ENCODE data around the gene KLHL8. TPM values are rescaled to one million over a fixed set of nuclear protein-coding genes. Genes with fewer than 3 reads are reported as not detected.
"Not testable (repeated sequence)": the region's sequence is repeated elsewhere in the genome, so short reads cannot be mapped to it uniquely, and the experiment has no call there.

Gene KLHL8
- total RNA-seq, 4 donors from 2014 or later = 6.9 to 12.4 (median 11.3) TPM

GRCh38 chr4:87219632-87220093 is 755 bp downstream of the KLHL8 start:
- peaks cover 0 to 6% (median 2%) of the 10 kb centered on the region in 4 donors for H3K4me1 ChIP-seq
- H3K27ac ChIP-seq = peak overlapping the region; percentile 88 to 96 (median 92)
- TF ChIP-seq CTCF (IDR thresholded peaks at IDR 0.05) (peak in 3 of 6 experiments; percentile 29 to 42 (median 37)), POLR2A (IDR thresholded peaks at IDR 0.05) (no peak)
- H3K9me3 ChIP-seq = peaks cover 0 to 4% (median 0%) of the 10 kb centered on the region in 4 donors
- peak overlapping the region; percentile 81 to 99 (median 90) for H3K4me3 ChIP-seq
- H3K36me3 ChIP-seq = no peaks in the 10 kb centered on the region
- peak; percentile 47 to 76 (median 74) for DNase-seq
- no peaks in the 10 kb centered on the region for H3K27me3 ChIP-seq

GRCh38 chr4:87217235-87217763 is 3.1 kb downstream of the KLHL8 start:
- not testable (repeated sequence) for H3K4me3 ChIP-seq, DNase-seq, H3K9me3 ChIP-seq, H3K27ac ChIP-seq, H3K36me3 ChIP-seq, H3K27me3 ChIP-seq, H3K4me1 ChIP-seq

GRCh38 chr4:87216469-87216868 is 3.9 kb downstream of the KLHL8 start:
- Histone ChIP-seq H3K4me3 (no peak overlapping the region), H3K9me3 (peaks cover 0 to 4% (median 0%) of the 10 kb centered on the region in 4 donors), H3K36me3 (no peaks in the 10 kb centered on the region), H3K27ac (no peak overlapping the region), H3K27me3 (no peaks in the 10 kb centered on the region), H3K4me1 (peaks cover 0 to 6% (median 2%) of the 10 kb centered on the region in 4 donors)
- DNase-seq = no peak
- TF ChIP-seq POLR2A (IDR thresholded peaks at IDR 0.05) = no peak
- no peak for TF ChIP-seq CTCF (IDR thresholded peaks at IDR 0.05)

GRCh38 chr4:87213421-87214075 is 6.9 kb downstream of the KLHL8 start:
- DNase-seq = no peak
- no peak overlapping the region for H3K27ac ChIP-seq
- H3K36me3 ChIP-seq = no peaks in the 10 kb centered on the region
- TF ChIP-seq POLR2A (IDR thresholded peaks at IDR 0.05) = no peak
- TF ChIP-seq CTCF (IDR thresholded peaks at IDR 0.05) = no peak
- H3K9me3 ChIP-seq = no peaks in the 10 kb centered on the region
- H3K4me1 ChIP-seq = peaks cover 0 to under 1% (median 0%) of the 10 kb centered on the region in 4 donors
- H3K4me3 ChIP-seq = no peak overlapping the region
- no peaks in the 10 kb centered on the region for H3K27me3 ChIP-seq

- H3K4me1 ChIP-seq = no peaks in the 10 kb centered on the region
- TF ChIP-seq POLR2A (IDR thresholded peaks at IDR 0.05) (no peak), CTCF (IDR thresholded peaks at IDR 0.05) (no peak)
- H3K9me3 ChIP-seq = no peaks in the 10 kb centered on the region
- no peaks in the 10 kb centered on the region for H3K36me3 ChIP-seq
- no peak overlapping the region for H3K27ac ChIP-seq
- no peaks in the 10 kb centered on the region for H3K27me3 ChIP-seq
- H3K4me3 ChIP-seq = no peak overlapping the region
- no peak for DNase-seq
Observed at GRCh38 chr4:87211249-87211952, 9.0 kb downstream of the KLHL8 start.

- H3K4me1 ChIP-seq = no peaks in the 10 kb centered on the region
- H3K36me3 ChIP-seq = no peaks in the 10 kb centered on the region
- peak in 2 of 3 donors; percentile 35 to 64 for DNase-seq
- H3K9me3 ChIP-seq = no peaks in the 10 kb centered on the region
- TF ChIP-seq POLR2A (IDR thresholded peaks at IDR 0.05) = no peak
- no peak for TF ChIP-seq CTCF (IDR thresholded peaks at IDR 0.05)
- H3K4me3 ChIP-seq = no peak overlapping the region
- H3K27me3 ChIP-seq = no peaks in the 10 kb centered on the region
- H3K27ac ChIP-seq = peak overlapping the region in 1 of 4 donors; percentile 22
Observed at GRCh38 chr4:87209696-87210095, 10.7 kb downstream of the KLHL8 start.
